GDM1 (cell line): ENCODE measurements around the gene RAB22A.
"Not testable (repeated sequence)": the region's sequence is repeated elsewhere in the genome, so short reads cannot be mapped to it uniquely, and the experiment has no call there.

Experiments used
- DNase-seq: peaks from one replicate; lab custom pipeline; 2025; lab: John Stamatoyannopoulos, UW

The RAB22A gene

GRCh38 chr20:58388882-58389323 is 79.4 kb downstream of the RAB22A start, which contains the start of gene VAPB:
Gene VAPB, plus strand, starts transcription at chr20:58389229. Its CDS starts 231 bp downstream, at chr20:58389460.
- DNase-seq = peak; percentile 95

GRCh38 chr20:58389324-58389967 is 79.9 kb downstream of the RAB22A start:
- no peak for DNase-seq

DNA sequence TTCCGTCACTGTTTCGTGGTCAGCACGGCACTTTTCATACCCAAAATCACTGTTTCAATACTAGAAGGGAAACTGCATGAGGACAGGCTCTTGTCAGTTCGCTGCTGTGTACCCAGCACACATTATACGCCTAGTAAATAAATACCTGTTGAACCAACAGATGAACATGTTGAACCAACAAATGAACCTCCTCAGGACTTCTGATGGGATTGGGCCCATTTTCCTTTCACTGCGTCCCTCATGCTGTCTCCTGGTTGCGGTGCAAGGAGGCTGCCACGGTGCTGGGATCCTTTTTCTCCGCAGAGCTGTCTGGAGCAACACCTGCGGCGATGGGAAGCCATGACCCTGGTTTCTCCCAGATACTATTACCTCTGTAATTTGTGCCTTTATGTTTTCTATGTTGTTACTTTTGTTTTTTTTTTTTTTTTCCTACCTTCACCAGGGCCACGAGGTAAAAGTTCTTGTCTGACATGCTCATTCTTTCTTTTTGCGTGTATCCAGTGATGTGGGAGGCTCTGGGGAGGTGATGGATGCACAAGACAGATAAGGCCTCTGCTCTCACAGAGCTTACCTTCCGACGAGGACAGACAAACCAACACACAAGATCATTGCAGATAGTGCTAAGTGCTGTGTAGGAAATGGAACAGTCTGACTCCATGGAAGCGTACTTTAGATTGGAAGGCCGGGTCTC is 80.6 kb downstream of the RAB22A start:
- DNase-seq = no peak

DNA sequence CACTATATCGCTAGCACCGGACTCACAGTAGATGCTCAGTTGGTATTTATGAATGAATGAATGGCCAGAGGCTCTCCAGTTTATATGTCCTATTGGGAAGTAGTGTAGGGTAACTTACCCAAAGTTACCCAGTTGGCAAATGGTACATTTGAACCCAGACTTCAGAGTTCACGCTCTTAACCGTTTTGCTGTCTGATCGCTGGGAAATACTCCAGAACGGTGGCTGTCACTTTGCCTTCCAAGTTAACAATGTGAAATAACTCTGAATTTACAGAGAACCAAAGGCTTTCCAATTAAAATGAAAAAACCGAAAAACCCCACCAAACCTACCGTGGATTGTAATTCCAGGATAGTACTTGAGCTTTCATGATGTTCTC is 81.1 kb downstream of the RAB22A start:
- DNase-seq = no peak

DNA sequence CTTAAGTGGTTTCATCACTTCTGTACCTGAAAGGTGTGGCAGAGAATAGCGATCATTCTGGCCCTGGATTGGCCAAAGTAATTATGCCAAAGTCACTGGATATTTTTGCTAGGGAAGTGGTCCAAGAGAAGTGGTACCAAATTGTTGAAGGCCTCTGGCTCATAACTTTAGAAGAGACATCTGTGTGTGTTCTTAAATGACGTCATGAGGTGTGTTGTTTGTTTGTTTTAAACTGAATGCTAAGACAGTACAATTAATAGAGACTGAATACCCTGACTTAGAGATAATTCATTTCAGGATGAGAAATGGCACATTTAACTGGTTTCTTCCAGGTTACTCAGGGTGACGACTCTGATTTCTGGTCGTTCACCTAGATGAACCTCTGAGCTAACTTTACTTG is 82.8 kb downstream of the RAB22A start:
- no peak for DNase-seq

- DNase-seq = no peak
Measured at GRCh38 chr20:58393299-58393698, 83.8 kb downstream of the RAB22A start.

GRCh38 chr20:58394801-58395200 is 85.3 kb downstream of the RAB22A start:
- DNase-seq = no peak

- DNase-seq = no peak
Measured at GRCh38 chr20:58395604-58396003, 86.1 kb downstream of the RAB22A start.

DNA sequence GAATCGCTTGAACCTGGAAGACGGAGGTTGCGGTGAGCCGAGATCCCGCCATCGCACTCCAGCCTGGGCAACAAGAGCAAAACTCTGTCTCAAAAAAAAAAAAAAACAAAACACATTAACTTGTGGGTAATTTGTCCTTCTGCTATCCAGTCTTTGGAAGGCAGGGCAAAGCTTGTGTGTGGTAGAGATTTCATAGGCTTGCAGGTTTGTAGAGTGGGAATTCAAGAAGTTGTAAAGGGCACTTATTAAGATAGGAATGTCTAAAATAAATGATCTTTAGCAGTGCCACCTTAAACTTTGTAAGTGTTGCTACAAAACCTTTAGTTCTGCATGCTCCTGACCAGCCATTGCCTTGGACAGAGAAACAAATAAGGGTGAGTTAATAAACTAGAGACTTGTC is 87.9 kb downstream of the RAB22A start:
- DNase-seq = no peak

- no peak for DNase-seq
Measured at GRCh38 chr20:58398254-58398653, 88.7 kb downstream of the RAB22A start.

- no peak for DNase-seq
Measured at GRCh38 chr20:58399926-58400325, 90.4 kb downstream of the RAB22A start.

GRCh38 chr20:58401162-58401561 is 91.6 kb downstream of the RAB22A start:
- no peak for DNase-seq

- no peak for DNase-seq
Measured at GRCh38 chr20:58402305-58402704, 92.8 kb downstream of the RAB22A start.

DNA sequence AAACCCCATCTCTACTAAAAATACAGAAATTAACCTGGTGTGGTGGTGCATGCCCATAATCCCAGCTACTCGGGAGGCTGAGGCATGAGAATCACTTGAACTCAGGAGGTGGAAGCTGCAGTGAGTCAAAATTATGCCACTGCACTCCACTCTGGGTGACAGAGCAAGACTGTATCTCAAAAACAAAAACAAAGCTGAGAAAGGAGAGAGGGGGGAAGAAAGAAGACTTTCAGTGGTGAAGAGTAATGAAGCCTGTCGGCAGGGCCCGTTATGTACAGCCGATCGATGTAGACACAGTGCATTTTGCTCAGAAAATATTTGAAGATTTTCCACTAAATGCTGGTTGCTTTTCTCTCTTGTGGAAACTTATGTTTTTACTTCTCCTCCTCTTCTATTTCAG is 93.3 kb downstream of the RAB22A start:
- no peak for DNase-seq

DNA sequence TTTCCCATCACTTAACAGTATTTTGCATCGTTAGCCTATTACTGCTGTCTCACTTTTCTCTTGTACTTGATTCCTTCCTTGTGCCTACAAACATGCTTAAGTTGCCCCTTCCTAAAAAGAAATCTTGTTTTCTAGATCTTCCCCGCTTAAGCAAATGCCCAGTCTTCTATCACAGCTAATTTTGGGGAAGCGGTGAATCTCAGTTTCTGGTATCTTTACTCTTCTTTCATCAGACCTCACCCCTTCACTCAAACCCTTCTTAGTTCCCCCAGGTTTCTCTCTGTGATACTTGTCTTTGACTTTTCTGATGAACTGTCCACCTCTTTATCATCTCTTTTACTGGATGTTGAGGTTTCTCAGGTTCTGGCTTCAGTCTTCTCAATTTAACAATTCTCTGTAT is 93.8 kb downstream of the RAB22A start:
- no peak for DNase-seq

DNA sequence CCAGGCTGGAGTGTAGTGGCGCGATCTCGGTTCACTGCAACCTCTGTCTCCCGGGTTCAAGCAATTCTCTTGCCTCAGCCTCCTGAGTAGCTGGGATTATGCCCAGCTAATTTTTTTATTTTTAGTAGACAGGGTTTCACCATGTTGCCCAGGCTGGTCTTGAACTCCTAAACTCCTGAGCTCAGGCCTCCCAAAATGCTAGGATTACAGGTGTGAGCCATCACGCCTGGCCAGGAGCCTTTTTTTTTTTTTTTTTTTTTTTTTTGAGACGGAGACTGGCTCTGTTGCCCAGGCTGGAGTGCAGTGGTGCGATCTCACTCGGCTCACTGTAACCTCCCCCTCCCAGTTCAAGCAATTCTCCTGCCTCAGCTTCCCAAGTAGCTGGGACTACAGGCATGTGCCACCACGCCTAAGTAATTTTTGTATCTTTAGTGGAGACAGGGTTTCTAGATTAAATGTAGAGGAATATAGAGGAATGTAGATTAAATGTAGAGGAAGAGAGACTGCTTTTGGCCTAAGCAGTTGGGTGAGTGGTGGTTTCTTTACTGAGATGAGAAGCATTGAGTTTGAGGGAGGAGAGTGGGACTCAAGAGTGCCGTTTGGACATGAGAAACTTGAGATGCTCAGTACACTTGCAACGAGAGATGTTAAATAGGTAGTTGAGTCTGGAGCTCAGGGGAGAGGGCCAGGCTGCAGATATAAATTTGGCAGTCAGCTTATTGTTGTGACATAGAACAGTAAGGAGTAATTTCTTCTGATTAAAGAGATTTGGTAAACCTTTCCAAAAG is 96.2 kb downstream of the RAB22A start:
- DNase-seq = no peak

DNA sequence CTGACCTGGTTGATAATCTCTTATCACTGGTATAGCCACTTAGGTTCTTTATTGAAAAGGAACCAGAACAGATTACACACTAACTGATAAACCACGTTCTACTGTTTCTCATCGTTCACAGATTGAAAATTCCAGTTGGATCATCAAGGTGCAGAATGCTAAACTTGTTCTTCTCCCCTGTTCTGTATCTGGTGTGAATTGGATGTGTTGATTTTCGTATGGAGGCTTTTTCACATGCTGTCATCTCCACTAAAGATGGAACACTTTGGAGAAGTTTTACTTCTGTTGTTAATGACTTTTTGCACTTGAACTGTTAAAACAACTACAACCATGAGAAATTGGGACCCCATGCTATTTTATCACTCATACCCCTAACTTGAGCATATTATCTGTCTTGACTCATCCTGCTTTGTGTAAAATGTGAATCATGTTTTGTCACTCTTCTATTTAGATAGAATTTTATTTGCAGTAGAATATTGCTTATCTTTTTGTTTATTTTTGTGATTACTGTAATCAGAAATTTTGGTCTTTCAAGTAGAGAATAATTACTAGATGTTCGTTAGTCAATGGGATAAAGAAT is 97.0 kb downstream of the RAB22A start:
- DNase-seq = no peak

DNA sequence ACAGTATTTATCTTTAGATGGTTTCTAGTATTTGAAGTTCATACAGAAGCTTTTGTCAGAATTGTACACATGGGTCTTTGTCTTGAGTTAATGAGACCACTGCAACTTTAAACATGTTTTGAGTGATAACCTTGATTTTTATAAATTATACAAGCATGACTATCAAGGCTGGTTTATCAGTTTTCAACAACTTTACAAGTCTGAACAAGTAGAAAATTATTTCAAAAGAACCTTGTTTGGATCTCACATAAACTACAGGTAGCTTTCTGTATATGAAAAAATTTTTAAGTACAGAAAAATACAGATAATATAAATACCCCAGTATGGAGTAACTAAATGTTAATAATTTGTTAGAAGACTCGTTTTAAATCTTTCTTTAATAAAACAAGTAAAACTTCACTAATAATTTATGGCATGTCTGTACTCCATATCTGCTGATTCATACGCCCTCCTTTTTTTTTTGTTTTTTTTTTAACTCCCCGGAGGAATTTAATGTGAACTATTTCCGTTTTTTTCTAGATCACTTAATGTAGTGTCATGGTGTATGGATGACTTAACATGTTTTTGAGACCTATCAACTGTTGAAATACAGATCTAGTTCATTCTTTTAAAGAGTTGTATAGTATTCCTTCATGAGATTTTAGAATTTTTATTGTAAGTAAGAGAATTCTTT is 97.8 kb downstream of the RAB22A start:
- DNase-seq = no peak

DNA sequence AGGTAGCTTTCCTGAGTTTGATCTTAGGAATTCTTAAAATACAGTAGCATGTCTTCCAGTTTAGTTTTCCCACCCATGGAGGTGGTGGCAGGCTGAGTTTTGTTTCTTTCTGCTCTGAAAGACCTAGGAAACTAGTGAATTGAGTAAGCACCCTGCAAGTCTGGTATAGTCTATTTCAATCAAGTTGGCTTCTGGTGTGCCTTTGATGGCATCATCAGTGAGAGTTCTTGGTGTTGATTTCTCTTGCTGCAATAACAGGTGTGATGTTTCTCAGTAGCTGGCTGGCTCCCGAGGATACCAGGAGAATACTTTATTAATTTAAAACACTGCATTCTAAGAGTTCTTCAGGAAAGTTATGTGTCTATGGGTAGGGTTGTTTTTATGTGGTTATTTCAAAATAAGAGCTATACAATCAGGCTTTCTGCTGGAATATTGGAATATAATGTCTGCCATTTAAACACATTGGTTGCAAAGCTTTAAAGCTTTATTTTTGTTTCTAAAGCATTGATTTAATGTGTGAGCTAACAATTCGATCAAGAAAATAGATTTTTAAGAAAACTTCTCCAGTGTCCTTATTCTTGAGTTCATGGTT is 98.5 kb downstream of the RAB22A start:
- DNase-seq = no peak

DNA sequence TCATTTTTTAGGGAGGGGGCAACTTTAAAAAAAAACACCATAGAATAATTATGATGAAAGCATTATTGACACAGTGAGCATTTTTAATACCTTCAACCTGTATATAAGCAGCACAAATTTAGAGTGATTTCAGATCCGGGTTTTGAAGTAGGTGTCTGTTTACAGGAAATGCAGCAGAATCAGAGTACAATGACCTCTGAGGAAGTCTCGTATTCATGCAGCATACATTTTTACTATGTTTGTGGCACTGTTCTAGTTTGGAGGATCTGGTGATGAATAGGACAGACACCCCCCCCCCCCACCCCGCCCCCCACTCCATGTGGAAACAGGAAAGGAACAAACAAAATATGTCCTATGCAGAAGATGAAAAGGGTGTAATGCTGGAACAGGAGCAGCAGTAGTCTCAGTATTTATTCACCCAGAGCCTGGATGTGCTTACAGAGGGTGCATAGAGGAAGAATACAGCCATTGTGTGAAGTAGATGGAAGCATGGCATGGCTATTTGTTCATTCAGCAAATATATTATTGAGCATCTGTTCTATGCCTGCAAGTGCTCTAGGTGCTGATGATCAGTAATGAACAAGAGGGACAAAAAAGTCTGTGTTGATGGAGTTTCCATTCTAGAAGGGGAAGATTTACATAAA is 99.2 kb downstream of the RAB22A start:
- no peak for DNase-seq

DNA sequence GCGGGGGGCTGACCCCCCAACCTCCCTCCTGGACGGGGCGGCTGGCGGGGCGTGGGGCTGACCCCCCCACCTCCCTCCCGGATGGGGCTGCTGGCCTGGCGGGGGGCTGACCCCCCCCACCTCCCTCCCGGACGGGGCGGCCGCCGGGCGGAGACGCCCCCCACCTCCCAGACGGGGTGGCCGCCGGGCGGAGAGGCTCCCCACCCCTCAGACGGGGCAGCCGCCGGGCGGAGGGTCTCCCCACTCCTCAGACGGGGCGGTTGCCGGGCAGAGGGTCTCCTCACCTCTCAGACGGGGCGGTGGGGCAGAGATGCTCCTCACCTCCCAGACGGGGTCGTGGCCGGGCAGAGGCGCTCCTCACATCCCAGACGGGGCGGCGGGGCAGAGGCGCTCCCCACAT is 104.7 kb downstream of the RAB22A start:
- DNase-seq = not testable (repeated sequence)
